Astrocyte of the spinal cord (primary cell): Measurements from ENCODE around the gene INTS2.
"Not testable (repeated sequence)": the region's sequence is repeated elsewhere in the genome, so short reads cannot be mapped to it uniquely, and the experiment has no call there.

Experiments
- DNase-seq: peaks from one replicate; pipeline ENCODE4 v3.0.0; 2011; ENCODE audit warnings: low read depth, low spot score
- H3K4me3 ChIP-seq: 2 replicates; pipeline ENCODE4 v1.5.1; 2011; ENCODE audit warnings: low read depth, mild to moderate bottlenecking, low read length, moderate library complexity
- in situ Hi-C: cut with HindIII; loops from 2 replicates; pipeline ENCODE4 v1.10.0; 2017; ENCODE audit warnings: low sequenced_read_pairs
- TF ChIP-seq, protein P1 (sequence below): IDR thresholded peaks from 2 replicates; pipeline ENCODE4 v1.5.1; 2012; ENCODE audit warnings: low read depth, mild to moderate bottlenecking, low read length, inconsistent platforms

The INTS2 gene

DNA sequence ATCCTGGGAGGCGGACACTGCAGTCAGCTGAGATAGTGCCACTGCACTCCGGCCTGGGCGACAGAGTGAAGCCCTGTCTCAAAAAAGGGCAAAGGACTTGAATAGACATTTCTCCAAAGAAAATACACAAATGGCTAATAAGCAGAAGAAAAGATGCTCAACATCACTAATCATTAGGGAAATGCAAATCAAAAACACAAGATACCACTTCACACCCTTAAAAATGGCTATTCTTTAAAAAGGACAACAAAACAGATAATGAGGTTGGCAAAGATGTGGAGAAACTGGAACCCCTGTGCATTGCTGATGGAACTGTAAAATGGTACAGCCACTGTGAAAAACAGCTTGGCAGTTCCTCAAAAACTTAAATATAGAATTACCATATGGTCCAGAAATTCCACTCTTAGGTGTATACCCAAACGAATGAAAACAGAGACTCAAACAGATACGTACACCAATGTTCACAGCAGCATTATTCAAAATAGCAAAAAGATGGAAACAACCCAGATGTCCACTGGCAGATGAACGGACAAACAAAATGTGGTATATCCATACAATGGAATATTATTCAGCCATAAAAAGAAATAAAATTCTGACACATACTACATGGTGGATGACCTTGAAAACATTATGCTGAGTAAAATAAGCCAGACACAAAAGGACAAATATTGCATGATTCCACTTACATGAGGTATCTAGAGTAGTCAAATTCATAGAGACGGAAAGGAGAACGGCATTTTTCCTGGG, 100.0 kb downstream of the INTS2 start:
- in situ Hi-C loops = no loop called here
- TF ChIP-seq, protein P1, sequence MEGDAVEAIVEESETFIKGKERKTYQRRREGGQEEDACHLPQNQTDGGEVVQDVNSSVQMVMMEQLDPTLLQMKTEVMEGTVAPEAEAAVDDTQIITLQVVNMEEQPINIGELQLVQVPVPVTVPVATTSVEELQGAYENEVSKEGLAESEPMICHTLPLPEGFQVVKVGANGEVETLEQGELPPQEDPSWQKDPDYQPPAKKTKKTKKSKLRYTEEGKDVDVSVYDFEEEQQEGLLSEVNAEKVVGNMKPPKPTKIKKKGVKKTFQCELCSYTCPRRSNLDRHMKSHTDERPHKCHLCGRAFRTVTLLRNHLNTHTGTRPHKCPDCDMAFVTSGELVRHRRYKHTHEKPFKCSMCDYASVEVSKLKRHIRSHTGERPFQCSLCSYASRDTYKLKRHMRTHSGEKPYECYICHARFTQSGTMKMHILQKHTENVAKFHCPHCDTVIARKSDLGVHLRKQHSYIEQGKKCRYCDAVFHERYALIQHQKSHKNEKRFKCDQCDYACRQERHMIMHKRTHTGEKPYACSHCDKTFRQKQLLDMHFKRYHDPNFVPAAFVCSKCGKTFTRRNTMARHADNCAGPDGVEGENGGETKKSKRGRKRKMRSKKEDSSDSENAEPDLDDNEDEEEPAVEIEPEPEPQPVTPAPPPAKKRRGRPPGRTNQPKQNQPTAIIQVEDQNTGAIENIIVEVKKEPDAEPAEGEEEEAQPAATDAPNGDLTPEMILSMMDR = no peak
- H3K4me3 ChIP-seq = no peak overlapping the region
- no peak for DNase-seq

DNA sequence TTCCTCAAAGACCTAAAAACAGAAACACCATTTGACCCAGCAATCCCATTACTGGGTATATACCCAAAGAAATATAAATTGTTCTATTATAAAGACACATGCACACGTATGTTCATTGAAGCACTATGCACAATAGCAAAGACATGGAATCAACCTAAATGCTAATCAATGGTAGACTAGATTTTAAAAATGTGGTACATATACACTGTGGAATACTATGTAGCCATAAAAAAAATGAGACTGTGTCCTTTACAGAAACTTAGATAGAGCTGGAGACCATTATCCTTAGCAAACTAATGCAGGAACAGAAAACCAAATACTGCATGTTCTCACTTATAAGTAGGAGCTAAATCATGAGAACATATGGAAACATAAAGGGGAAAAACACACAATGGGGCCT, 100.9 kb downstream of the INTS2 start:
- DNase-seq, in situ Hi-C loops, H3K4me3 ChIP-seq: not testable (repeated sequence)

DNA sequence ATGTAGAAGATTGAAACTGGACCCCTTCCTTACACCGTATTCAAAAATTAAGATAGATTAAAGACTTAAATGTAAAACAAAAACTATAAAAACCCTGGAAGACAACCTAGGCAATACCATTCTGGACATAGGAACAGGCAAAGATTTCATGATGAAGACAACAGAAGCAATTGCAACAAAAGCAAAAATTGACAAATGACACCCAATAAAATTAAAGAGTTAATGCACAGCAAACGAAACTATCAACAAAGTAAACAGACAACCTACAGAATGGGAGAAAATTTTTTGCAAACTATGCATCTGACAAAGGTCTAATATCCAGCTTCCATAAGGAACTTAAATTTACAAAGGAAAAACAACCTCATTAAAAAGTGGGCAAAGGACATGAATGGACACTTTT, 101.6 kb downstream of the INTS2 start:
- H3K4me3 ChIP-seq, in situ Hi-C loops, DNase-seq: not testable (repeated sequence)

DNA sequence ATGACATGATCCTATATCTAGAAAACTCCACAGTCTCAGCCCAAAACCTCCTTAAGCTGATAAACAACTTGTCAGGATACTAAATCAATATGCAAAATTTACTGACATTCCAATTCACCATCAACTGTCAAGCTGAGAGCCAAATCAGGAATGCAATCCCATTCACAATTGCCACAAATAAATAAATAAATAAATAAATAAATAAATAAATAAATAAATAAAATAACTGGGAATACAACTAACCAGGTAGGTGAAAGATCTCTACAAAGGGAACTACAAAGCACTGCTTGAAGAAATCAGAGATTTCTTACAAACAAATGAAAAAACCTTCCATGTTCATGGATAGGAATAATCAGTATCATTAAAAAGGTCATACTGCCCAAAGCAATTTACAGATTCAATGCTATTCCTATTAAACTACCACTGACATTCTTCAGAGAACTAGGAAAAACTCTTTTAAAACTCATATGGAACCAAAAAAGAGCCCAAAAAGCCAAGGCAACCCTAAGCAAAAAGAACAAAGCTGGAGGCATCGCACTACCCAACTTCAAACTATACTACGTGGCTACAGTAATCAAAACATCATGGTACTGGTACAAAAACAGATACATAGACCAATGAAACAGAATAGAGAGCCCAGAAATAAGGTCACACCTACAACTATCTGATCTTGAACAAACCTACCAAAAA, 102.2 kb downstream of the INTS2 start:
- TF ChIP-seq, protein P1 = no peak
- in situ Hi-C loops = no loop called here
- DNase-seq = no peak
- H3K4me3 ChIP-seq = no peak overlapping the region

DNA sequence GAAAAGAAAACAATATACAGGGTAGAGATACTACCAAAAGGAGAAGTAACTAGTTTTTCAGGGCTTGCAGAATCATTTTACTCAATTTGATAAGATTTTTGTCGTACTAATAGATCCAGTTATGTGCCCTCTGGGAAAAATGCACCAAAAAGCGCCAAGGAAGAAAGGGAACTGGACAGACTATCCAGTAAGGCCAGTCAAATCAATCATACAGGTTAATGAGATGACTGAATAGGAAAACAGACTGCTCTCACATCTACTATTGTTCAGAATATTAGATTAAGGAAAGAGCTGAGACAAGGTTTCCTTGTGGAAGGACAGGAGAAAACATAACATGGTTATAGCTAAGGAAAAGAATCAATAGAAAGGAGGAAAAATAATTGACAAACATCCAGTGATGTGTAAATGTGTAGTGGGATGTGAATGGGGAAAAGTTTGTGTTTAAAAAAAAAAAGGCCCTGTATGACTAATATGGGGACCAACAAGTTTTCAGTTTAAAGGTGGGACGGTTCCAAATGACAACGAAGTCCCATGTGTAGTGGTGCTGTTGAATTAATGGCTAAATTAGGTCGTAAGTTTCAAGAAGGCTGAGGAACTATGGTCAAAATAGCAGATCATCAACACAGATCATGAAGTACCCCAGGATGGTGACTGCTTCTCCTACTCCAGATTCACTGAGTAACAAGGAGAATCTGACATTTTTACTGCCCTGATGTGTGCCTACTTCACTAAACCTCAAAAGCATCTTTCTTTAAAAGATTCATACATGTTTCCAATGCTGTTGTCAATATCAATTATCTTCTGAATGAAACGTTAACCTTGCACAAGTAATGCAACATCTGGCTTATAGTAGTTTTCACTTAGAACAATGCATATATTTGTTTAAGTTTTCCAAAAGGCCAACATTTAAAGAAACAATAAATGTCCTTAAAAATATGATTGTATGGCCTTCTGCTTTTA, 105.2 kb downstream of the INTS2 start:
- in situ Hi-C loops = no loop called here
- TF ChIP-seq, protein P1 = no peak
- no peak overlapping the region for H3K4me3 ChIP-seq
- no peak for DNase-seq

DNA sequence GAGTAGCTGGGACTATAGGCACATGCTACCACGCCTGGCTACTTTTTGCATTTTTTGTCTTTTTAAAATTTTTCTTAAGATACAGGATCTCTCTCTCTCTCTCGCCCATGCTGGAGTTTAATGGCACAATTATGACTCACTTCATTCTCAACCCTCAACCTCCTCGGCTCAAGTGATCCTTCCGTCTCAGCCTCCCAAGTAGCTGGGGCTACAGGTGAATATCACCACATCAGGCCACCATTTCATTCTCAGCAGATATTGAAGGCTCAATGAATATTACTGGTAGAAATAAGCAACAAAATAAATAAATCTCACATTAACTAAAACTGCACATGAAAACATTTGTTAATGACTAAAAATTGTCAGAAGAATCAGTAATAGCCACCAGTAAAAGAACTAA, 106.1 kb downstream of the INTS2 start:
- no peak for DNase-seq
- in situ Hi-C loops = no loop called here
- TF ChIP-seq, protein P1 = no peak
- H3K4me3 ChIP-seq = no peak overlapping the region

DNA sequence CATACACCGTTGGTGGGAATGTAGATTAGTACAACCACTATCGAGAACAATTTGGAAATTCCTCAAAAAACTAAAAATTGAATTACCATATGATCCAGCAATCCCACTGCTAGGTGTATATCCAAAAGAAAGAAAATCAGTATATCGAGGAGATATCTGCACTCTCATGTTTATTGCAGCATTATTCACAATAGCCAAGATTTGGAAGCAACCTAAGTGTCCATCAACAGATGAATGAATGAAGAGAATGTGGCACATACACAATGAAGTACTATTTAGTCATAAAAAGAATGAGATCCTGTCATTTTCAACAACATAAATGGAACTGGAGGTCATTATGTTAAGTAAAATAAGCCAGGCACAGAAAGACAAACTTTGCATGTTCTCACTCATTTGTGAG, 108.5 kb downstream of the INTS2 start:
- DNase-seq, H3K4me3 ChIP-seq, in situ Hi-C loops: not testable (repeated sequence)
